GM19372 (cell line): Measurements from ENCODE around the gene OR11A1.

ENCODE experiments used
- ATAC-seq: cut with Tn5 transposase; IDR thresholded peaks from one replicate; pipeline ENCODE4 v1.9.1; 2021; ENCODE audit warnings: mild to moderate bottlenecking, low read depth, moderate library complexity; ENCODE audit not compliant: unreplicated experiment

Gene OR11A1

GRCh38 chr6:29456971-29457370 is at the start of gene OR11A1, which contains the start of gene OR2H1:
OR11A1 (minus strand) TSS chr6:29457071; CDS start chr6:29427641, 29,430 bp downstream.
OR2H1 (plus strand) TSS chr6:29457155; CDS start chr6:29461770, 4,615 bp downstream.
- no peak for ATAC-seq

- ATAC-seq, result no peak
These were observed 49.7 kb upstream of the OR11A1 start for GRCh38 chr6:29506446-29507067.

- ATAC-seq, result no peak
These were observed 48.9 kb upstream of the OR11A1 start for GRCh38 chr6:29505808-29506207.

- no peak for ATAC-seq
These were observed 48.1 kb upstream of the OR11A1 start for GRCh38 chr6:29504961-29505360.

GRCh38 chr6:29502597-29502996 is 45.7 kb upstream of the OR11A1 start:
- ATAC-seq, result no peak

GRCh38 chr6:29502181-29502580 is 45.3 kb upstream of the OR11A1 start:
- no peak for ATAC-seq

- no peak for ATAC-seq
These were observed 44.2 kb upstream of the OR11A1 start for GRCh38 chr6:29501106-29501505.

GRCh38 chr6:29500594-29500993 is 43.7 kb upstream of the OR11A1 start:
- no peak for ATAC-seq

- ATAC-seq, result no peak
These were observed 42.8 kb upstream of the OR11A1 start for GRCh38 chr6:29499704-29500103.

GRCh38 chr6:29496961-29497360 is 40.1 kb upstream of the OR11A1 start:
- ATAC-seq, result no peak

GRCh38 chr6:29495571-29495970 is 38.7 kb upstream of the OR11A1 start:
- no peak for ATAC-seq

- no peak for ATAC-seq
These were observed 37.3 kb upstream of the OR11A1 start for GRCh38 chr6:29494131-29494530.

- no peak for ATAC-seq
These were observed 36.4 kb upstream of the OR11A1 start for GRCh38 chr6:29493261-29493660.

- no peak for ATAC-seq
These were observed 34.7 kb upstream of the OR11A1 start for GRCh38 chr6:29491574-29491973.

- no peak for ATAC-seq
These were observed 33.7 kb upstream of the OR11A1 start for GRCh38 chr6:29490552-29490951.

GRCh38 chr6:29490055-29490454 is 33.2 kb upstream of the OR11A1 start:
- ATAC-seq, result no peak

GRCh38 chr6:29489286-29489685 is 32.4 kb upstream of the OR11A1 start:
- ATAC-seq, result no peak

- ATAC-seq, result no peak
These were observed 32.0 kb upstream of the OR11A1 start for GRCh38 chr6:29488874-29489273.

GRCh38 chr6:29487660-29488059 is 30.8 kb upstream of the OR11A1 start, which contains the start of gene MAS1L:
MAS1L (minus strand) TSS chr6:29487956; CDS start chr6:29487902, 54 bp downstream.
- ATAC-seq, result no peak

- no peak for ATAC-seq
These were observed 30.3 kb upstream of the OR11A1 start for GRCh38 chr6:29487131-29487530.

GRCh38 chr6:29486577-29486976 is 29.7 kb upstream of the OR11A1 start:
- no peak for ATAC-seq

- ATAC-seq, result no peak
These were observed 26.9 kb upstream of the OR11A1 start for GRCh38 chr6:29483735-29484134.

- no peak for ATAC-seq
These were observed 26.3 kb upstream of the OR11A1 start for GRCh38 chr6:29483186-29483585.
